GM21786 (cell line): ENCODE results near the gene BRAF.
"Not testable (repeated sequence)": the region's sequence is repeated elsewhere in the genome, so short reads cannot be mapped to it uniquely, and the experiment has no call there.

Experiments used
- ATAC-seq: cut with Tn5 transposase; IDR thresholded peaks from one replicate; pipeline ENCODE4 v1.9.1; 2021; ENCODE audit not compliant: unreplicated experiment

The BRAF gene

GRCh38 chr7:140881507-140882228 lies 43.1 kb downstream of the BRAF start:
- peak; percentile 66 for ATAC-seq

GRCh38 chr7:140877249-140877524 lies 47.5 kb downstream of the BRAF start:
- ATAC-seq, result no peak

- ATAC-seq, result peak; percentile 84
These were observed 48.0 kb downstream of the BRAF start for GRCh38 chr7:140876519-140877248.

DNA sequence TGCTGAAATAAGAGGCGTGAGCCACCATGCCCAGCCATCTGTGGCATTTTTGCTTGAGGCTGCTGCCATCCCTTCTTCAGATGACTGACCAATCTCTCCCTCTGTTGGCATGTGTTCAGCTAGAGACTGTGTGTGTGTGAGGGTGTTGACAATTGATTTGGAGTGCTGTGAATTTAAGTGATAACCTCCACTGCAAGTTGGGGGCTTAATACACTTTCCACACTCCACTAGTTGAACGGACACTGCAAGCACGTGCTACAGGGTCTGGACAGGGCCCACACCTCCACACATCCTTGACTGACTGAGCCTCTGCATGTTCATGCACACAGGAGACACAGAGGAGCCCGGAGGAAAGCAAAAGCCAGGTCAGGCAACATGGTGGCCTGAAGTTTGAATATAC lies 51.3 kb downstream of the BRAF start:
- ATAC-seq, result no peak

- no peak for ATAC-seq
These were observed 54.7 kb downstream of the BRAF start for GRCh38 chr7:140870003-140870402.

DNA sequence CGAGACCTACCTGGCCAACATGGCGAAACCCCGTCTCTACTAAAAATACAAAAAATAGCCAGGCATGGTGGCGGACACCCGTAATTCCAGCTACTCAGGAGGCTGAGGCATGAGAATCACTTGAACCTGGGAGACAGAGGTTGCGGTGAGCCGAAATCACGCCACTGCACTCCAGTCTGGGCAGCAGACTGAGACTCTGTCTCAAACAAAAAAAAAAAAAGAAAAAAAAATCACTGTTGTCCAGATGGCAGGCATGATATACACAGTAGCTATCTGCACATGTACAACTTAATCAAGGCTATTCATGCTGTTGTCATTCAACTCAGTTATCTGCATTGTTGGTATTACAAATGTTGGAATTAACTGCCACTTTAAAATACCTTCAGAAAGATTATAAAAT lies 55.3 kb downstream of the BRAF start:
- ATAC-seq, result no peak

DNA sequence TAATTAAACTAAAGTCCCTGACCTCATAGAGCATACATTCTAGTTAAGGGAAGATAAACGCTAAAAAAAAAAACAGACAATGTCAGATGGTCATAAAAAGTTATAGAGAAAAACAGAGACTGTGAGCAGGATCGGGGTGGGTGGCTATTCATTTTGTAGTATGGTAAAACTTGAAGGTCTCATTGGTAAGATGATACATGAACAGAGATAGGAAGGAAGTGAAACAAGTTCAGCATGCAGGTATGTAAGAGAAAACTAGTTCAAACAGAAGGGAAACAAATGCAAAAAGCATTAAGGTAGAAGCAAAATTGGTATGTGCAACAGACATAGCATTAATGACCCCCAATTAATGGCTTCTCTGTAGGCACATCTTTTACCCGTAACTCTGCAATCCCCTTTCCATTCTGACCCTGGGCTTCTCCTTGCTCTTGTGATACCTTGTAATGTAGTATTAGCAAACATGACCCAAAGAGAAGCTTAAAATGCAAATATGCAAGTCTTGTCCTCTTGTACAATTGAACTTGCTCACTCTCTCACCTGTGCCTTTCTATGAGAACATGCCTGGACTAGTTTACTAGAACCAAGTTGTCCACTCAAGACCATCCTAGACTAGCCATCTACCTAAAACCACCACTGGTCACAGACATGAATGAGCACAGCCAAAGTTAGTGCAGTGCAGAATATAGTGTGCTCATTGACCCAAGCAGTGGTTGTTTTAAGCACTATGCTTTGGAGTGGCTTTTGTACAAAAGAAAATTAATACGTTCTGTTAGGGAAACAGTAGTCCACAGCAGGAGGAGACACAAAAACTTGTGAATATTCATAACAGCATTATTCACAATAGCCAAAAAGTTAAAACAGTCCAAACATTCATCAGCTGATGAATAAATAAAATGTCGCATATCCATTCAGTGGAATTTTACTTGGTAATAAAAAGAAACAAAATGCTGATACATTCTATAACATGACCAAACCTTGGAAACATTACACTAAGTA lies 57.0 kb downstream of the BRAF start:
- no peak for ATAC-seq

- no peak for ATAC-seq
These were observed 57.8 kb downstream of the BRAF start for GRCh38 chr7:140866926-140867325.

- ATAC-seq, result no peak
These were observed 60.0 kb downstream of the BRAF start for GRCh38 chr7:140864732-140865131.

- no peak for ATAC-seq
These were observed 60.9 kb downstream of the BRAF start for GRCh38 chr7:140863867-140864266.

DNA sequence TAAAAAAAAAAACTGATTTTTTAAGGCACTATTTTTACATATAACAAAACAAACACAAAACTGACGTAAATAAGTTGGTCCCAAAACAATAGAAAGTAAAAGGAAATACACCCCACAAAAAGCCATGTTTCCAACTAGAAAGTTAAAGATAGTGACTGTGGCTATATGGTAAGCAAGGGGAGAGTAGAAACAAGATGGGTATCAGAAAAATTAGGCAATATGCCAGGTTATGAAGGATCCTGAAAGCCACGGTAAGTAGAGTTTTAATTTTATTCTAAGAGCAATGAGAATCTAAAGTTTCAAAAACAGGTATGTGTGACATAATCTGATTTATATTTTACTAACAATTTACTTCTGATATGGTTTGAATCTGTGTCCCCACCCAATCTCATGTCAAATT lies 61.5 kb downstream of the BRAF start:
- no peak for ATAC-seq

DNA sequence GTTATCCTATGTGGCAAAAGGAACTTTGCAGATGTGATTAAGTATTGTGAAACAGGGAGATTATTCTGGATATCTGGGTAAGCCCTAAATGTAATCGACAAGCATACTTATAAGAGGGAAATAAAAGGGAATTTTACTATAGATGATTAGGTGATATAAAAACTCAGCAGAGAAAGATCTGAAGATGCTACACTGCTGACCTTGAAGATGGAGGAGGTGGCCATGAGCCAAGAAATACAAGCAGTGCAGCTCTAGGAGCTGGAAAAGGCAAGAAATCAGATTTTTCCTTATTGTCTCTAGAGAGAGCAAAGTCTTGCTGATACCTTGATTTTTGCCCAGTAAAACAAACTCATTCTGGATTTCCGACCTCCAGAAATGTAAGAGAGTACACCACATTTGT lies 67.7 kb downstream of the BRAF start:
- no peak for ATAC-seq

DNA sequence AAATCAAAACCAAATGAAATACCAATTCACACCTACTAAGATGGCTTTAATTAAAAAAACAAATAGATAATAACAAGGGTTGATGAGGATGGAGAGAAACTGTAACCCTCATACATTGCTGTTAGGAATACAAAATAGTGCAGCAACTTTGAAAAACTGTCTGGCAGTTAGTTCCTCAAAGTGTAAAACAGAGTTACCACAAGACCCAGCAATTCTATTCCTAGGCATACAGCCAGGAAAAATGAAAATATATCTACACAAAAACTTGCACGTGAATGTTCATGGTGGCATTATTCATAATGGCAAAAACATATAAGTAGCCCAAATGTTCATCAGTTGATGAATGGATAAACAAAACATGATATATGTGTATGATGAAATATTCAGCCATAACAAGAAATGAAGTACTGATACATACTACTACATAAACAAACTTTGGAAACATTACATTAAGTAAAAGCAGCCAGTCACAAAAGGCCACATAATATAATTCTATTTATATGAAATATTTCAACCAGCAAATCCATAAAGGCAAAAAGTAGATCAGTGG lies 83.5 kb downstream of the BRAF start:
- ATAC-seq, result no peak

DNA sequence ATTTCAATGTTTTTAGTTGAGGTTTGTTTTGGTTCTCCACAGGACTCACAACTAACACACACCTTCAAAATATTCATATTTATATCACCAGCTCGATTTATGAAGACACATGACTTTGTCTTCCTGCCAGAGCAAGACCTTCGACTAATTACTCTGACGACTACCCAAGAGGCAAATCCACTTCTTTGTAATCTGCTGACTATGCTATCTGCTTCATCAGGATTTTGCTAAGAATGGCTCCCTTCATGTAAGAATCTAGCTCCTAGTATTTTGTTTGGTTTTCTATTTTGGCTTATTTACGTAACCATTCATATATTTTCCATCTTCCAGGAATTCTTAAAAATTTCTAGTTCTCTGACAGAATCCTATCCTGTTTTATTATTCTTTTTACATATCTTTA lies 93.0 kb downstream of the BRAF start:
- ATAC-seq, result no peak

DNA sequence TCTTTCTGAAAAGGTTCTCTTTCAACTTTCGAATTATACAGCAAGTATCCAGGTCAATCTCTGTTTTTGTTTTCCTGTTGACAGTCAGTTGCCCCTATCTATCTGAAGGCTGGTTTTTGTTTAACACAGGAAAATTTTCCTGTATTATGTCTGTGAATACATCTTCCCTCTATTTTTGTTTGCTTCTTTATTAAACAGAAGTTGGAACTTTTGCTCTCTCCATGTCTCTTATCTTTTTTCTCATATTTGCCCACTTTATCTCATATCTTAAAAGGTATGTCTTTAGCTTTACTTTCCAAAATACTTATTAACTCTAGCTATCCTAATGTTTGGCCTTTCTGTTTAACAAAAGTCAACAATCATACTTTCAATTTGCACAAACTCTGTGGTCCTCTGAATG lies 95.0 kb downstream of the BRAF start:
- ATAC-seq, result no peak

GRCh38 chr7:140828741-140829140 lies 96.0 kb downstream of the BRAF start:
- no peak for ATAC-seq

DNA sequence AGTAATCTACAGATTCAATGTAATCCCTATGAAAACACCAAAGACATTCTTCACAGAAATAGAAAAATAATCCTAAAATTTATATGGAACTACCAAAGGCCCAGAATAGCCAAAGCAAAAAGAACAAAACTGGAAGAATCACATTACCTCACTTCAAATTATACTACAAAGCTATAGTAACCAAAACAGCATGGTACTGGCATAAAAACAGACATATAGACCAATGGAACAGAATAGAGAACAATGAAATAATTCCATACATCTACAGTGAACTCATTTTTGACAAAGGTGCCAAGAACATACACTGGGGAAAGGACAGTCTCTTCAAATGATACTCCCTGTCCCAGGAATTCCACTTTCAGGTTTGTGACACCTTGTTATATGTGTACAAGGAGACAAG lies 107.3 kb downstream of the BRAF start:
- not testable (repeated sequence) for ATAC-seq

DNA sequence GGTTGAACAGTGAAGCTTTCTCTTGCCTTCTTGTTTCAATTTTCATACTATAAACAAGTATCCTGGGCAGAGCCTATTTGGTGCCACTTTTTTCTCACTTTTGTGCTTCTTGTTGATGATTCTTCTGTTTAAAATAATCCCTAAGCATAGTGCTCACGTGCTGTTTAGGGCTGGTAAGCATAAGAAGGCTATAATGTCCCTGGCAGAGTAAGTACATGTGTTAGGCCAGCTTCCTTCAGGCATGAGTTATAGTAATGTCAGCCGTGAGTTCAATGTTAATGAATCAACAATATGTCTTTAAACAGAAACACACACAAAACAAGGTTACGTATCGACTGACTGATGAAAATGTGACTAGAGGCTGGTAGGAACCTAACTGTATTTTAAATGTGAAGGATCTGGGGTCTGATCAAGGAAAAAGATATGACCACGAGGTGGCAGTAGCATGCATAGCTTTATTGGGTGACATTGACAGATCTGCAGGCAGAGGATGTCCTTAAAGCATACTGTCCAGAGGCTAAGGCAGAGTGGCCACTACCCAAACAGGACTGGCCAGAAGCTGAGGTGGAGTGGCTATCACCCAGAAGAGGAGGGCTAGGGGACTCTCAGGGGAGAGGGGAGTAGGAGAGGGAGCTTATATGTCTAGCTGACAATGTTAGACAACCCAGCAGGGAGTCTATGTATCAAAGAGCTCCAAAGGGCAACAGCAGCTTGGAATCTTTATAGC lies 113.7 kb downstream of the BRAF start:
- peak; percentile 94 for ATAC-seq

- ATAC-seq, result no peak
These were observed 114.3 kb downstream of the BRAF start for GRCh38 chr7:140810385-140810784.

- no peak for ATAC-seq
These were observed 145.8 kb downstream of the BRAF start for GRCh38 chr7:140778975-140779374.

- no peak for ATAC-seq
These were observed 146.2 kb downstream of the BRAF start for GRCh38 chr7:140778568-140778967.
